HCT116 (cell line): ENCODE data around the gene NAPEPLD.

ENCODE experiments used
- CEBPB ChIP-seq: IDR thresholded peaks from 2 replicates; pipeline ENCODE4 v1.6.1; 2012; ENCODE audit warnings: low read depth
- EGR1 ChIP-seq: IDR thresholded peaks from 2 replicates; pipeline ENCODE4 v1.6.1; 2012; ENCODE audit warnings: low read depth
- EZH2 ChIP-seq: fragments of 200-600 bp; sonication (generic); IDR thresholded peaks from 2 replicates; pipeline ENCODE4 v1.6.1; 2017; ENCODE audit warnings: antibody characterized with exemption, mixed run types
- EZH2phosphoT487 ChIP-seq: fragments of 200-600 bp; IDR thresholded peaks from 2 replicates; pipeline ENCODE4 v1.6.1; 2018; ENCODE audit warnings: antibody characterized with exemption, borderline replicate concordance
- FOSL1 ChIP-seq: IDR thresholded peaks from 2 replicates; pipeline ENCODE4 v1.6.1; 2012; ENCODE audit warnings: low read depth
- POLR2A ChIP-seq: IDR thresholded peaks from 2 replicates; pipeline ENCODE4 v1.7.0; 2011; ENCODE audit warnings: borderline replicate concordance; ENCODE audit not compliant: insufficient read depth, insufficient read length; ENCODE audit errors: extremely low read depth
- POLR2AphosphoS5 ChIP-seq: IDR thresholded peaks from 2 replicates; pipeline ENCODE4 v1.6.1; 2011; ENCODE audit warnings: mild to moderate bottlenecking, low read depth, low read length, moderate library complexity
- RAD21 ChIP-seq: IDR thresholded peaks from 2 replicates; pipeline ENCODE4 v1.6.1; 2012; ENCODE audit warnings: low read depth, mild to moderate bottlenecking
- SRF ChIP-seq: IDR thresholded peaks from 2 replicates; pipeline ENCODE4 v1.6.1; 2012; ENCODE audit warnings: low read depth
- TF ChIP-seq, protein P1 (sequence below), 3 experiments: fragments of 200-600 bp in 1 of 3; sonication (generic) in 1 of 3; IDR thresholded peaks in 2 of 3; conservative IDR thresholded peaks in 1 of 3; 2 replicates each; pipeline ENCODE4 v1.5.1; 2012 to 2017; ENCODE audit warnings: low read depth in 2 of 3, low read length in 2 of 3, antibody characterized with exemption in 1 of 3, borderline replicate concordance in 1 of 3, control low read depth in 1 of 3, mild to moderate bottlenecking in 1 of 3, mixed read lengths in 1 of 3, mixed run types in 1 of 3, moderate library complexity in 1 of 3; ENCODE audit not compliant: insufficient read depth in 1 of 3
- TF ChIP-seq, protein P2 (sequence below): IDR thresholded peaks from 2 replicates; pipeline ENCODE4 v1.6.1; 2012
- TF ChIP-seq, protein P3 (sequence below): IDR thresholded peaks from 2 replicates; pipeline ENCODE4 v1.6.1; 2012; ENCODE audit warnings: low read depth

GRCh38 chr7:103129702-103130549, 19.0 kb downstream of the NAPEPLD start:
- TF ChIP-seq, protein P1, sequence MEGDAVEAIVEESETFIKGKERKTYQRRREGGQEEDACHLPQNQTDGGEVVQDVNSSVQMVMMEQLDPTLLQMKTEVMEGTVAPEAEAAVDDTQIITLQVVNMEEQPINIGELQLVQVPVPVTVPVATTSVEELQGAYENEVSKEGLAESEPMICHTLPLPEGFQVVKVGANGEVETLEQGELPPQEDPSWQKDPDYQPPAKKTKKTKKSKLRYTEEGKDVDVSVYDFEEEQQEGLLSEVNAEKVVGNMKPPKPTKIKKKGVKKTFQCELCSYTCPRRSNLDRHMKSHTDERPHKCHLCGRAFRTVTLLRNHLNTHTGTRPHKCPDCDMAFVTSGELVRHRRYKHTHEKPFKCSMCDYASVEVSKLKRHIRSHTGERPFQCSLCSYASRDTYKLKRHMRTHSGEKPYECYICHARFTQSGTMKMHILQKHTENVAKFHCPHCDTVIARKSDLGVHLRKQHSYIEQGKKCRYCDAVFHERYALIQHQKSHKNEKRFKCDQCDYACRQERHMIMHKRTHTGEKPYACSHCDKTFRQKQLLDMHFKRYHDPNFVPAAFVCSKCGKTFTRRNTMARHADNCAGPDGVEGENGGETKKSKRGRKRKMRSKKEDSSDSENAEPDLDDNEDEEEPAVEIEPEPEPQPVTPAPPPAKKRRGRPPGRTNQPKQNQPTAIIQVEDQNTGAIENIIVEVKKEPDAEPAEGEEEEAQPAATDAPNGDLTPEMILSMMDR (IDR thresholded peaks at IDR 0.05 in 2 of 3, conservative IDR thresholded peaks at IDR 0.05 in 1 of 3; ENCODE audit: borderline replicate concordance in 1 of 3, insufficient read depth in 1 of 3, low read depth in 2 of 3, low read length in 2 of 3) = no peak
- TF ChIP-seq POLR2A (no peak), EZH2 (no peak), CEBPB (no peak), POLR2AphosphoS5 (no peak), SRF (no peak), EGR1 (no peak), RAD21 (no peak), EZH2phosphoT487 (no peak), FOSL1 (no peak)
- TF ChIP-seq, protein P2, sequence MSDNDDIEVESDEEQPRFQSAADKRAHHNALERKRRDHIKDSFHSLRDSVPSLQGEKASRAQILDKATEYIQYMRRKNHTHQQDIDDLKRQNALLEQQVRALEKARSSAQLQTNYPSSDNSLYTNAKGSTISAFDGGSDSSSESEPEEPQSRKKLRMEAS = no peak
- TF ChIP-seq, protein P3, sequence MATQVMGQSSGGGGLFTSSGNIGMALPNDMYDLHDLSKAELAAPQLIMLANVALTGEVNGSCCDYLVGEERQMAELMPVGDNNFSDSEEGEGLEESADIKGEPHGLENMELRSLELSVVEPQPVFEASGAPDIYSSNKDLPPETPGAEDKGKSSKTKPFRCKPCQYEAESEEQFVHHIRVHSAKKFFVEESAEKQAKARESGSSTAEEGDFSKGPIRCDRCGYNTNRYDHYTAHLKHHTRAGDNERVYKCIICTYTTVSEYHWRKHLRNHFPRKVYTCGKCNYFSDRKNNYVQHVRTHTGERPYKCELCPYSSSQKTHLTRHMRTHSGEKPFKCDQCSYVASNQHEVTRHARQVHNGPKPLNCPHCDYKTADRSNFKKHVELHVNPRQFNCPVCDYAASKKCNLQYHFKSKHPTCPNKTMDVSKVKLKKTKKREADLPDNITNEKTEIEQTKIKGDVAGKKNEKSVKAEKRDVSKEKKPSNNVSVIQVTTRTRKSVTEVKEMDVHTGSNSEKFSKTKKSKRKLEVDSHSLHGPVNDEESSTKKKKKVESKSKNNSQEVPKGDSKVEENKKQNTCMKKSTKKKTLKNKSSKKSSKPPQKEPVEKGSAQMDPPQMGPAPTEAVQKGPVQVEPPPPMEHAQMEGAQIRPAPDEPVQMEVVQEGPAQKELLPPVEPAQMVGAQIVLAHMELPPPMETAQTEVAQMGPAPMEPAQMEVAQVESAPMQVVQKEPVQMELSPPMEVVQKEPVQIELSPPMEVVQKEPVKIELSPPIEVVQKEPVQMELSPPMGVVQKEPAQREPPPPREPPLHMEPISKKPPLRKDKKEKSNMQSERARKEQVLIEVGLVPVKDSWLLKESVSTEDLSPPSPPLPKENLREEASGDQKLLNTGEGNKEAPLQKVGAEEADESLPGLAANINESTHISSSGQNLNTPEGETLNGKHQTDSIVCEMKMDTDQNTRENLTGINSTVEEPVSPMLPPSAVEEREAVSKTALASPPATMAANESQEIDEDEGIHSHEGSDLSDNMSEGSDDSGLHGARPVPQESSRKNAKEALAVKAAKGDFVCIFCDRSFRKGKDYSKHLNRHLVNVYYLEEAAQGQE = no peak
